EL (cell line): ENCODE data around the gene CERS2.
A peak's percentile ranks its signal among the peaks of the same experiment; 100 is the strongest.

Experiments used
- DNase-seq: peaks from one replicate; pipeline ENCODE4 v3.0.0-alpha.2; 2016

Gene CERS2

GRCh38 chr1:150974580-150975478, at the start of gene CERS2:
TSS of gene CERS2 (minus strand) at chr1:150974835. CDS start at chr1:150969090, 5,745 bp downstream.
- peak; percentile 77 for DNase-seq

GRCh38 chr1:151013518-151013917, 38.9 kb upstream of the CERS2 start:
- no peak for DNase-seq

- DNase-seq: no peak
Observed at GRCh38 chr1:151012684-151013471, 38.2 kb upstream of the CERS2 start.

GRCh38 chr1:151011154-151011850, 36.7 kb upstream of the CERS2 start:
- DNase-seq: no peak

GRCh38 chr1:151010346-151010726, 35.7 kb upstream of the CERS2 start:
- DNase-seq: no peak

- DNase-seq: no peak
Observed at GRCh38 chr1:151009674-151010345, 35.2 kb upstream of the CERS2 start.

- DNase-seq: peak; percentile 35
Observed at GRCh38 chr1:151009206-151009587, 34.6 kb upstream of the CERS2 start.

GRCh38 chr1:151008244-151009205, 33.9 kb upstream of the CERS2 start, which contains the start of gene PRUNE1:
TSS of gene PRUNE1 (plus strand) at chr1:151008449. CDS start at chr1:151008633, 184 bp downstream.
- DNase-seq: peak; percentile 95

GRCh38 chr1:151007853-151008243, 33.2 kb upstream of the CERS2 start:
- DNase-seq: no peak

GRCh38 chr1:151006327-151007052, 31.9 kb upstream of the CERS2 start, which contains the start of gene MINDY1:
TSS of gene MINDY1 (minus strand) at chr1:151006902. CDS start at chr1:151002617, 4,285 bp downstream.
- DNase-seq: peak; percentile 85

GRCh38 chr1:151005729-151006319, 31.2 kb upstream of the CERS2 start:
- no peak for DNase-seq

- no peak for DNase-seq
Observed at GRCh38 chr1:151003180-151003579, 28.5 kb upstream of the CERS2 start.

- no peak for DNase-seq
Observed at GRCh38 chr1:151002611-151003010, 28.0 kb upstream of the CERS2 start.

GRCh38 chr1:151002051-151002450, 27.4 kb upstream of the CERS2 start:
- no peak for DNase-seq

GRCh38 chr1:151001602-151002001, 27.0 kb upstream of the CERS2 start:
- DNase-seq: no peak

- DNase-seq: no peak
Observed at GRCh38 chr1:151000408-151000807, 25.8 kb upstream of the CERS2 start.

GRCh38 chr1:150999926-151000325, 25.3 kb upstream of the CERS2 start:
- no peak for DNase-seq

- peak; percentile 86 for DNase-seq
Observed at GRCh38 chr1:150999051-150999674, 24.5 kb upstream of the CERS2 start.

GRCh38 chr1:150997949-150998348, 23.3 kb upstream of the CERS2 start:
- no peak for DNase-seq
